GM23338 (cell line): ENCODE measurements around the gene TMEM176B.

Experiments used
- CREB1 ChIP-seq: fragments of 250-450 bp; sonication (Bioruptor Pico); IDR thresholded peaks from 2 replicates; pipeline ENCODE4 v1.5.0; 2020; ENCODE audit warnings: low read depth, mild to moderate bottlenecking, moderate library complexity
- EZH2 ChIP-seq: fragments of 200-600 bp; sonication (generic); IDR thresholded peaks from one replicate; pipeline ENCODE4 v1.8.0; 2017; ENCODE audit warnings: antibody characterized with exemption, mild to moderate bottlenecking, low read depth; ENCODE audit not compliant: unreplicated experiment
- EZH2phosphoT487 ChIP-seq: fragments of 200-600 bp; sonication (generic); IDR thresholded peaks from one replicate; pipeline ENCODE4 v1.8.1; 2018; ENCODE audit warnings: antibody characterized with exemption; ENCODE audit not compliant: unreplicated experiment
- JUNB ChIP-seq: IDR thresholded peaks from one replicate; pipeline ENCODE4 v1.6.1; 2016; ENCODE audit warnings: antibody characterized with exemption; ENCODE audit not compliant: unreplicated experiment
- NANOG ChIP-seq: IDR thresholded peaks from 2 replicates; pipeline ENCODE4 v1.6.1; 2016; ENCODE audit warnings: antibody characterized with exemption, borderline replicate concordance
- POLR2AphosphoS5 ChIP-seq: IDR thresholded peaks from 2 replicates; pipeline ENCODE4 v1.6.1; 2016; ENCODE audit warnings: antibody characterized with exemption, low read depth
- STAT1 ChIP-seq: IDR thresholded peaks from one replicate; pipeline ENCODE4 v1.6.1; 2016; ENCODE audit warnings: antibody characterized with exemption; ENCODE audit not compliant: unreplicated experiment
- ZNF331 ChIP-seq: fragments of 250-450 bp; sonication (Bioruptor Pico); IDR thresholded peaks from 2 replicates; pipeline ENCODE4 v1.5.0; 2020; ENCODE audit warnings: low read depth, mild to moderate bottlenecking, moderate library complexity
- TF ChIP-seq, protein P1 (sequence below), 2 experiments: fragments of 200-600 bp in 1 of 2; sonication (generic) in 1 of 2; conservative IDR thresholded peaks; 2 replicates each; pipeline versions ENCODE4 v1.5.1 to v1.6.1; 2016 to 2017; ENCODE audit warnings: antibody characterized with exemption in 2 of 2, low read depth in 2 of 2, mild to moderate bottlenecking in 2 of 2, moderate library complexity in 1 of 2
- TF ChIP-seq, protein P2 (sequence below): IDR thresholded peaks from 2 replicates; pipeline ENCODE4 v1.6.1; 2016; ENCODE audit warnings: antibody characterized with exemption
- TF ChIP-seq, protein P3 (sequence below): IDR thresholded peaks from one replicate; pipeline ENCODE4 v1.6.1; 2018; ENCODE audit warnings: antibody characterized with exemption; ENCODE audit not compliant: unreplicated experiment
- TF ChIP-seq, protein P4 (sequence below): fragments of 250-450 bp; sonication (Bioruptor Pico); IDR thresholded peaks from 2 replicates; pipeline ENCODE4 v1.5.0; 2020; ENCODE audit warnings: mild to moderate bottlenecking, moderate library complexity

DNA sequence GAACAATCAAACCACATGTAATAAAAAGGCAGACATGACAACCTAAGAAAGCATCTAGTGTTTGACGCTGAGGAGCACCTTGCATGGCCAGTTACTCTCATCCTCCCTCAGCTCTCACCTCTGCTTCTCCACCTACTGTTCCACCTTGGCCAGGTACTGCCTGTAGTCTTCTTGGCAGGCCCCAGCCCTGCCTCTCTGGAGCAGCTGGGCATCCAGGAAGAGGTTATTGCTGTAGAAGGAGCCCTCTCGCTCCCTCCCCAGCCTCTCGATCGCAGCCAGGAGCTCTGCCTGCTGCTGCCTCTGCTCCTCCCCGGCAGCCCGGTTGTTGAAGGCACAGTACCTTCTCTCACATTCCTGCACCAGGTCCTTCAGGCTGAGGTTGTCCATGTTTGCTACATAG lies 53.2 kb downstream of the TMEM176B start:
- TF ChIP-seq, protein P1, sequence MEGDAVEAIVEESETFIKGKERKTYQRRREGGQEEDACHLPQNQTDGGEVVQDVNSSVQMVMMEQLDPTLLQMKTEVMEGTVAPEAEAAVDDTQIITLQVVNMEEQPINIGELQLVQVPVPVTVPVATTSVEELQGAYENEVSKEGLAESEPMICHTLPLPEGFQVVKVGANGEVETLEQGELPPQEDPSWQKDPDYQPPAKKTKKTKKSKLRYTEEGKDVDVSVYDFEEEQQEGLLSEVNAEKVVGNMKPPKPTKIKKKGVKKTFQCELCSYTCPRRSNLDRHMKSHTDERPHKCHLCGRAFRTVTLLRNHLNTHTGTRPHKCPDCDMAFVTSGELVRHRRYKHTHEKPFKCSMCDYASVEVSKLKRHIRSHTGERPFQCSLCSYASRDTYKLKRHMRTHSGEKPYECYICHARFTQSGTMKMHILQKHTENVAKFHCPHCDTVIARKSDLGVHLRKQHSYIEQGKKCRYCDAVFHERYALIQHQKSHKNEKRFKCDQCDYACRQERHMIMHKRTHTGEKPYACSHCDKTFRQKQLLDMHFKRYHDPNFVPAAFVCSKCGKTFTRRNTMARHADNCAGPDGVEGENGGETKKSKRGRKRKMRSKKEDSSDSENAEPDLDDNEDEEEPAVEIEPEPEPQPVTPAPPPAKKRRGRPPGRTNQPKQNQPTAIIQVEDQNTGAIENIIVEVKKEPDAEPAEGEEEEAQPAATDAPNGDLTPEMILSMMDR (conservative IDR thresholded peaks at IDR 0.05; ENCODE audit: low read depth in 2 of 2): no peak
- TF ChIP-seq, protein P2, sequence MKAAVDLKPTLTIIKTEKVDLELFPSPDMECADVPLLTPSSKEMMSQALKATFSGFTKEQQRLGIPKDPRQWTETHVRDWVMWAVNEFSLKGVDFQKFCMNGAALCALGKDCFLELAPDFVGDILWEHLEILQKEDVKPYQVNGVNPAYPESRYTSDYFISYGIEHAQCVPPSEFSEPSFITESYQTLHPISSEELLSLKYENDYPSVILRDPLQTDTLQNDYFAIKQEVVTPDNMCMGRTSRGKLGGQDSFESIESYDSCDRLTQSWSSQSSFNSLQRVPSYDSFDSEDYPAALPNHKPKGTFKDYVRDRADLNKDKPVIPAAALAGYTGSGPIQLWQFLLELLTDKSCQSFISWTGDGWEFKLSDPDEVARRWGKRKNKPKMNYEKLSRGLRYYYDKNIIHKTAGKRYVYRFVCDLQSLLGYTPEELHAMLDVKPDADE: no peak
- TF ChIP-seq EZH2 (no peak), POLR2AphosphoS5 (no peak), EZH2phosphoT487 (no peak), CREB1 (CRISPR knock-in tag) (no peak), NANOG (no peak), JUNB (no peak), ZNF331 (no peak), STAT1 (no peak)
- TF ChIP-seq, protein P3, sequence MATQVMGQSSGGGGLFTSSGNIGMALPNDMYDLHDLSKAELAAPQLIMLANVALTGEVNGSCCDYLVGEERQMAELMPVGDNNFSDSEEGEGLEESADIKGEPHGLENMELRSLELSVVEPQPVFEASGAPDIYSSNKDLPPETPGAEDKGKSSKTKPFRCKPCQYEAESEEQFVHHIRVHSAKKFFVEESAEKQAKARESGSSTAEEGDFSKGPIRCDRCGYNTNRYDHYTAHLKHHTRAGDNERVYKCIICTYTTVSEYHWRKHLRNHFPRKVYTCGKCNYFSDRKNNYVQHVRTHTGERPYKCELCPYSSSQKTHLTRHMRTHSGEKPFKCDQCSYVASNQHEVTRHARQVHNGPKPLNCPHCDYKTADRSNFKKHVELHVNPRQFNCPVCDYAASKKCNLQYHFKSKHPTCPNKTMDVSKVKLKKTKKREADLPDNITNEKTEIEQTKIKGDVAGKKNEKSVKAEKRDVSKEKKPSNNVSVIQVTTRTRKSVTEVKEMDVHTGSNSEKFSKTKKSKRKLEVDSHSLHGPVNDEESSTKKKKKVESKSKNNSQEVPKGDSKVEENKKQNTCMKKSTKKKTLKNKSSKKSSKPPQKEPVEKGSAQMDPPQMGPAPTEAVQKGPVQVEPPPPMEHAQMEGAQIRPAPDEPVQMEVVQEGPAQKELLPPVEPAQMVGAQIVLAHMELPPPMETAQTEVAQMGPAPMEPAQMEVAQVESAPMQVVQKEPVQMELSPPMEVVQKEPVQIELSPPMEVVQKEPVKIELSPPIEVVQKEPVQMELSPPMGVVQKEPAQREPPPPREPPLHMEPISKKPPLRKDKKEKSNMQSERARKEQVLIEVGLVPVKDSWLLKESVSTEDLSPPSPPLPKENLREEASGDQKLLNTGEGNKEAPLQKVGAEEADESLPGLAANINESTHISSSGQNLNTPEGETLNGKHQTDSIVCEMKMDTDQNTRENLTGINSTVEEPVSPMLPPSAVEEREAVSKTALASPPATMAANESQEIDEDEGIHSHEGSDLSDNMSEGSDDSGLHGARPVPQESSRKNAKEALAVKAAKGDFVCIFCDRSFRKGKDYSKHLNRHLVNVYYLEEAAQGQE: no peak
- TF ChIP-seq, protein P4, sequence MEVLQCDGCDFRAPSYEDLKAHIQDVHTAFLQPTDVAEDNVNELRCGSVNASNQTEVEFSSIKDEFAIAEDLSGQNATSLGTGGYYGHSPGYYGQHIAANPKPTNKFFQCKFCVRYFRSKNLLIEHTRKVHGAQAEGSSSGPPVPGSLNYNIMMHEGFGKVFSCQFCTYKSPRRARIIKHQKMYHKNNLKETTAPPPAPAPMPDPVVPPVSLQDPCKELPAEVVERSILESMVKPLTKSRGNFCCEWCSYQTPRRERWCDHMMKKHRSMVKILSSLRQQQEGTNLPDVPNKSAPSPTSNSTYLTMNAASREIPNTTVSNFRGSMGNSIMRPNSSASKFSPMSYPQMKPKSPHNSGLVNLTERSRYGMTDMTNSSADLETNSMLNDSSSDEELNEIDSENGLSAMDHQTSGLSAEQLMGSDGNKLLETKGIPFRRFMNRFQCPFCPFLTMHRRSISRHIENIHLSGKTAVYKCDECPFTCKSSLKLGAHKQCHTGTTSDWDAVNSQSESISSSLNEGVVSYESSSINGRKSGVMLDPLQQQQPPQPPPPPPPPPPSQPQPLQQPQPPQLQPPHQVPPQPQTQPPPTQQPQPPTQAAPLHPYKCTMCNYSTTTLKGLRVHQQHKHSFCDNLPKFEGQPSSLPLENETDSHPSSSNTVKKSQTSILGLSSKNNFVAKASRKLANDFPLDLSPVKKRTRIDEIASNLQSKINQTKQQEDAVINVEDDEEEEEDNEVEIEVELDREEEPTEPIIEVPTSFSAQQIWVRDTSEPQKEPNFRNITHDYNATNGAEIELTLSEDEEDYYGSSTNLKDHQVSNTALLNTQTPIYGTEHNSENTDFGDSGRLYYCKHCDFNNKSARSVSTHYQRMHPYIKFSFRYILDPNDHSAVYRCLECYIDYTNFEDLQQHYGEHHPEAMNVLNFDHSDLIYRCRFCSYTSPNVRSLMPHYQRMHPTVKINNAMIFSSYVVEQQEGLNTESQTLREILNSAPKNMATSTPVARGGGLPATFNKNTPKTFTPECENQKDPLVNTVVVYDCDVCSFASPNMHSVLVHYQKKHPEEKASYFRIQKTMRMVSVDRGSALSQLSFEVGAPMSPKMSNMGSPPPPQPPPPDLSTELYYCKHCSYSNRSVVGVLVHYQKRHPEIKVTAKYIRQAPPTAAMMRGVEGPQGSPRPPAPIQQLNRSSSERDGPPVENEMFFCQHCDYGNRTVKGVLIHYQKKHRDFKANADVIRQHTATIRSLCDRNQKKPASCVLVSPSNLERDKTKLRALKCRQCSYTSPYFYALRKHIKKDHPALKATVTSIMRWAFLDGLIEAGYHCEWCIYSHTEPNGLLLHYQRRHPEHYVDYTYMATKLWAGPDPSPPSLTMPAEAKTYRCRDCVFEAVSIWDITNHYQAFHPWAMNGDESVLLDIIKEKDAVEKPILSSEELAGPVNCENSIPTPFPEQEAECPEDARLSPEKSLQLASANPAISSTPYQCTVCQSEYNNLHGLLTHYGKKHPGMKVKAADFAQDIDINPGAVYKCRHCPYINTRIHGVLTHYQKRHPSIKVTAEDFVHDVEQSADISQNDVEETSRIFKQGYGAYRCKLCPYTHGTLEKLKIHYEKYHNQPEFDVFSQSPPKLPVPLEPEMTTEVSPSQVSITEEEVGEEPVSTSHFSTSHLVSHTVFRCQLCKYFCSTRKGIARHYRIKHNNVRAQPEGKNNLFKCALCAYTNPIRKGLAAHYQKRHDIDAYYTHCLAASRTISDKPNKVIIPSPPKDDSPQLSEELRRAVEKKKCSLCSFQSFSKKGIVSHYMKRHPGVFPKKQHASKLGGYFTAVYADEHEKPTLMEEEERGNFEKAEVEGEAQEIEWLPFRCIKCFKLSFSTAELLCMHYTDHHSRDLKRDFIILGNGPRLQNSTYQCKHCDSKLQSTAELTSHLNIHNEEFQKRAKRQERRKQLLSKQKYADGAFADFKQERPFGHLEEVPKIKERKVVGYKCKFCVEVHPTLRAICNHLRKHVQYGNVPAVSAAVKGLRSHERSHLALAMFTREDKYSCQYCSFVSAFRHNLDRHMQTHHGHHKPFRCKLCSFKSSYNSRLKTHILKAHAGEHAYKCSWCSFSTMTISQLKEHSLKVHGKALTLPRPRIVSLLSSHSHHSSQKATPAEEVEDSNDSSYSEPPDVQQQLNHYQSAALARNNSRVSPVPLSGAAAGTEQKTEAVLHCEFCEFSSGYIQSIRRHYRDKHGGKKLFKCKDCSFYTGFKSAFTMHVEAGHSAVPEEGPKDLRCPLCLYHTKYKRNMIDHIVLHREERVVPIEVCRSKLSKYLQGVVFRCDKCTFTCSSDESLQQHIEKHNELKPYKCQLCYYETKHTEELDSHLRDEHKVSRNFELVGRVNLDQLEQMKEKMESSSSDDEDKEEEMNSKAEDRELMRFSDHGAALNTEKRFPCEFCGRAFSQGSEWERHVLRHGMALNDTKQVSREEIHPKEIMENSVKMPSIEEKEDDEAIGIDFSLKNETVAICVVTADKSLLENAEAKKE (CRISPR knock-in tag): no peak
